ENCODE measurements around the gene OR52D1. TPM values are rescaled to one million over a fixed set of nuclear protein-coding genes. Genes with fewer than 3 reads are reported as not detected.

The OR52D1 gene
- total and polyA plus RNA-seq, 9 of the 15 experiments (the other 6 are each of a cell fraction or from before 2014, with no cell fraction given): 0.14 to 1.3 (median 0.97) TPM; not detected in 6

- TF ChIP-seq CCNT2 (IDR thresholded peaks at IDR 0.05; ENCODE audit: borderline replicate concordance, extremely low read depth, insufficient read length, low read depth, low read length): peak; percentile 15
- no peak for TF ChIP-seq NR0B1 (IDR thresholded peaks at IDR 0.05; ENCODE audit: partially characterized antibody)
- no peak for TF ChIP-seq RBM34 (IDR thresholded peaks at IDR 0.05; ENCODE audit: borderline replicate concordance, insufficient read depth, low read length)
- no peak for TF ChIP-seq ZNF224 (CRISPR knock-in tag; IDR thresholded peaks at IDR 0.05)
- TF ChIP-seq FOXJ3 (CRISPR knock-in tag; IDR thresholded peaks at IDR 0.05): no peak
- TF ChIP-seq BRF1 (IDR thresholded peaks at IDR 0.05; ENCODE audit: borderline replicate concordance, extremely low read depth, insufficient read length): no peak
- no peak for TF ChIP-seq HES1 (IDR thresholded peaks at IDR 0.05; ENCODE audit: low read depth)
- 0 out of 2 replicates have a peak, but pooled peaks have one; percentile 32 for TF ChIP-seq ZNF592 (IDR thresholded peaks at IDR 0.05)
- no peak for TF ChIP-seq CHD4 (IDR thresholded peaks at IDR 0.05; ENCODE audit: insufficient read depth, insufficient replicate concordance, low read depth, low read length, poor library complexity, severe bottlenecking)
- peak; percentile 72 for TF ChIP-seq SOX6 (IDR thresholded peaks at IDR 0.05)
- TF ChIP-seq PHF8 (IDR thresholded peaks at IDR 0.05; ENCODE audit: borderline replicate concordance, low read length): no peak
- TF ChIP-seq ZNF639 (CRISPR knock-in tag; conservative IDR thresholded peaks at IDR 0.05 in 1 of 2, IDR thresholded peaks at IDR 0.05 in 1 of 2): no peak
- no peak for TF ChIP-seq RAD21 (CRISPR knock-in tag; conservative IDR thresholded peaks at IDR 0.05 in 1 of 2, IDR thresholded peaks at IDR 0.05 in 1 of 2)
- 0 out of 4 replicates have a peak, but pooled peaks of 1 of the 2 experiments have one; percentile 24 for TF ChIP-seq ARNT (IDR thresholded peaks at IDR 0.05)
- TF ChIP-seq RBM22 (IDR thresholded peaks at IDR 0.05; ENCODE audit: low read depth, low read length, poor library complexity, severe bottlenecking): no peak
- TF ChIP-seq NFYB (IDR thresholded peaks at IDR 0.05; ENCODE audit: extremely low read depth, insufficient read length): no peak
- no peak for TF ChIP-seq ATF4 (CRISPR knock-in tag; IDR thresholded peaks at IDR 0.05)
- TF ChIP-seq TAF7 (tag; IDR thresholded peaks at IDR 0.05): no peak
Observed at GRCh38 chr11:5504403-5504921, 16.0 kb downstream of the OR52D1 start (continued).

All from K562 (cell line).